ENCODE results near the gene MRPL53. TPM values are rescaled to one million over a fixed set of nuclear protein-coding genes. Genes with fewer than 3 reads are reported as not detected.

The MRPL53 gene
- 7.7 and 8.2 TPM in 2 replicates for total RNA-seq (2014; rRNA removed; shearing (Covaris generic))
- 65.1 and 70.4 TPM in 2 replicates for polyA plus RNA-seq (2016; fragmentation: Nextera tagmentation; extraction: Ambion mirVana)
- long read RNA-seq, transcript MRPL53-201 (3 exons, 1,162 nt), result major isoform, 32 of 32 reads
- long read RNA-seq, partial matches to known transcripts, result 0 of 32 reads
- long read RNA-seq, other reads (novel, unspliced or antisense), result 0 of 32 reads

- peak within 1 kb of the TSS; percentile 72 for H2AFZ ChIP-seq
- peak within 1 kb of the TSS; percentile 92 for H3K4me2 ChIP-seq
- H4K20me1 ChIP-seq (replicated peaks; ENCODE audit: insufficient read depth), result no peaks in the 10 kb centered on the region
- peaks cover 13% of the 10 kb centered on the region for H3F3A ChIP-seq (replicated peaks; ENCODE audit: low read depth)
- peak within 1 kb of the TSS; percentile 96 for H3K27ac ChIP-seq (ENCODE audit: low read depth)
- TF ChIP-seq ZNF462 (CRISPR knock-in tag; IDR thresholded peaks at IDR 0.05) (no peak), ZNF114 (CRISPR knock-in tag; IDR thresholded peaks at IDR 0.05) (no peak), CREB1 (CRISPR knock-in tag; IDR thresholded peaks at IDR 0.05; ENCODE audit: low read depth) (peak; percentile 83), POLR2AphosphoS5 (IDR thresholded peaks at IDR 0.05; ENCODE audit: low read depth) (peak; percentile 99), ETS1 (IDR thresholded peaks at IDR 0.05) (peak; percentile 95)
- Mint-ChIP-seq H3K27me3 (ENCODE audit: insufficient read depth, low read depth, poor library complexity) (peaks cover 15% of the 10 kb centered on the region), H3K27ac (peak within 1 kb of the TSS; percentile 98), H3K4me1 (peaks cover 2% of the 10 kb centered on the region; the same call in 1 of the 3 replicates), H3K4me3 (peak within 1 kb of the TSS; percentile 98), H3K9me3 (no peaks in the 10 kb centered on the region; the same call in 2 of the 3 replicates), H3K36me3 (ENCODE audit: low read depth) (peaks cover 19% of the 10 kb centered on the region)
- DNase-seq (ENCODE audit: low spot score), result peak; percentile 98
- no peaks in the 10 kb centered on the region for H3K9me2 ChIP-seq (ENCODE audit: insufficient read depth)
- peak; percentile 93 for ATAC-seq
- H3K36me3 ChIP-seq (ENCODE audit: insufficient read depth), result no peaks in the 10 kb centered on the region
- H3K79me2 ChIP-seq (replicated peaks; ENCODE audit: insufficient read depth), result no peaks in the 10 kb centered on the region
- H3K27me3 ChIP-seq (ENCODE audit: insufficient read depth), result no peaks in the 10 kb centered on the region
- peak within 1 kb of the TSS; percentile 80 for H3K4me3 ChIP-seq
- H3K4me1 ChIP-seq (ENCODE audit: insufficient read depth), result peaks cover 7% of the 10 kb centered on the region; the same call in 1 of the 2 replicates
These were observed at the start of gene MRPL53 for GRCh38 chr2:74472086-74472944. Gene MRPL53 (minus strand): TSS chr2:74472680. CDS start chr2:74472660, 20 bp downstream.
